ENCODE data around the gene CCNK. TPM values are rescaled to one million over a fixed set of nuclear protein-coding genes. Genes with fewer than 3 reads are reported as not detected.

CCNK gene
- total and polyA plus RNA-seq, 2 of the 13 experiments (the other 11 are each of a cell fraction or from before 2014, with no cell fraction given): 4.9 to 9.7 TPM

- peak; percentile 76 for TF ChIP-seq ZNF317 (CRISPR knock-in tag; IDR thresholded peaks at IDR 0.05)
- peak; percentile 83 for TF ChIP-seq XRCC5 (optimal IDR thresholded peaks at IDR 0.05; ENCODE audit: low read length)
- TF ChIP-seq TCF7 (IDR thresholded peaks at IDR 0.05; ENCODE audit: low read depth): peak; percentile 21; the same call in 1 of the 2 replicates
- no peak for TF ChIP-seq ZNF484 (CRISPR knock-in tag; IDR thresholded peaks at IDR 0.05; ENCODE audit: borderline replicate concordance, low read depth)
- TF ChIP-seq ZMAT3 (CRISPR knock-in tag; conservative IDR thresholded peaks at IDR 0.05): peak; percentile 98
- 0 out of 2 replicates have a peak, but pooled peaks have one; percentile 34 for TF ChIP-seq ZNF333 (CRISPR knock-in tag; IDR thresholded peaks at IDR 0.05; ENCODE audit: borderline replicate concordance)
- TF ChIP-seq ZNF234 (CRISPR knock-in tag; conservative IDR thresholded peaks at IDR 0.05): no peak
- TF ChIP-seq ZNF724P (CRISPR knock-in tag; IDR thresholded peaks at IDR 0.05; ENCODE audit: borderline replicate concordance): peak; percentile 70; the same call in 1 of the 2 replicates
- peak; percentile 85; the same call in 1 of the 2 replicates for TF ChIP-seq ZNF670 (CRISPR knock-in tag; IDR thresholded peaks at IDR 0.05; ENCODE audit: borderline replicate concordance)
- no peak for TF ChIP-seq SIN3B (IDR thresholded peaks at IDR 0.05; ENCODE audit: low read length)
- TF ChIP-seq HMG20B (CRISPR knock-in tag; conservative IDR thresholded peaks at IDR 0.05): peak; percentile 75; the same call in 1 of the 2 replicates
- TF ChIP-seq ZNF232 (CRISPR knock-in tag; IDR thresholded peaks at IDR 0.05; ENCODE audit: borderline replicate concordance): peak; percentile 79
- TF ChIP-seq ZNF75D (CRISPR knock-in tag; IDR thresholded peaks at IDR 0.05; ENCODE audit: borderline replicate concordance): no peak
- TF ChIP-seq ZNF280D (CRISPR knock-in tag; IDR thresholded peaks at IDR 0.05): peak; percentile 78; the same call in 1 of the 2 replicates
- no peak for TF ChIP-seq HOXA7 (CRISPR knock-in tag; IDR thresholded peaks at IDR 0.05)
- no peak for TF ChIP-seq ATF6 (CRISPR knock-in tag; conservative IDR thresholded peaks at IDR 0.05)
- TF ChIP-seq NFAT5 (CRISPR knock-in tag; IDR thresholded peaks at IDR 0.05): no peak; the same call in 1 of the 2 replicates
- no peak for TF ChIP-seq ZNF530 (CRISPR knock-in tag; IDR thresholded peaks at IDR 0.05; ENCODE audit: low read depth)
- no peak for TF ChIP-seq ATAD3A (CRISPR knock-in tag; IDR thresholded peaks at IDR 0.05)
- TF ChIP-seq SAP130 (CRISPR knock-in tag; IDR thresholded peaks at IDR 0.05; ENCODE audit: low read depth): peak; percentile 99
These were observed 71.5 kb downstream of the CCNK start (continued) for GRCh38 chr14:99552572-99553216.

All from HepG2 (cell line).